Endothelial cell (in vitro differentiated cells): Measurements from ENCODE around the gene TMEM163. TPM values are rescaled to one million over a fixed set of nuclear protein-coding genes. Genes with fewer than 3 reads are reported as not detected.
A peak's percentile ranks its signal among the peaks of the same experiment; 100 is the strongest.

Experiments
- DNase-seq: peaks from one replicate; pipeline ENCODE4 v3.0.0; 2021; ENCODE audit warnings: low spot score
- H3K27ac Mint-ChIP-seq: one replicate; pipeline ENCODE4 v1.8.0; 2021; ENCODE audit warnings: mixed read lengths, inconsistent platforms; ENCODE audit not compliant: unreplicated experiment
- H3K27me3 Mint-ChIP-seq: one replicate; pipeline ENCODE4 v1.8.0; 2021; ENCODE audit warnings: mild to moderate bottlenecking, moderate library complexity, mixed read lengths, inconsistent platforms; ENCODE audit not compliant: unreplicated experiment
- H3K36me3 Mint-ChIP-seq: one replicate; pipeline ENCODE4 v1.8.0; 2021; ENCODE audit warnings: mild to moderate bottlenecking, low read depth, mixed read lengths, inconsistent platforms; ENCODE audit not compliant: unreplicated experiment
- H3K4me1 Mint-ChIP-seq: one replicate; pipeline ENCODE4 v1.8.0; 2021; ENCODE audit warnings: mild to moderate bottlenecking, mixed read lengths, inconsistent platforms; ENCODE audit not compliant: unreplicated experiment
- H3K4me3 Mint-ChIP-seq: one replicate; pipeline ENCODE4 v1.8.0; 2021; ENCODE audit warnings: mild to moderate bottlenecking, mixed read lengths, inconsistent platforms; ENCODE audit not compliant: unreplicated experiment
- H3K9me3 Mint-ChIP-seq: one replicate; pipeline ENCODE4 v1.8.0; 2021; ENCODE audit warnings: mixed read lengths, inconsistent platforms; ENCODE audit not compliant: unreplicated experiment
- CTCF ChIP-seq: fragments of 200-600 bp; sonication (generic); IDR thresholded peaks from one replicate; pipeline ENCODE4 v1.5.0; 2021; ENCODE audit warnings: antibody characterized with exemption; ENCODE audit not compliant: unreplicated experiment
- total RNA-seq: library from RNA; stranded (reverse); fragmentation: NEBNext Ultra II Directional; extraction: Animal tissue kit (Norgen Biotek cat#: 25700); gene quantifications from one replicate; pipeline ENCODE4 v1.2.1, GENCODE V29; 2021; ENCODE audit not compliant: unreplicated experiment

TMEM163 gene
- total RNA-seq, 1 donor from 2014 or later, result 150 TPM

- no peaks in the 10 kb centered on the region for H3K9me3 Mint-ChIP-seq
- no peak for TF ChIP-seq CTCF
- H3K4me1 Mint-ChIP-seq, result peaks cover 3% of the 10 kb centered on the region
- H3K36me3 Mint-ChIP-seq, result peaks cover 6% of the 10 kb centered on the region
- H3K27ac Mint-ChIP-seq, result no peak overlapping the region
- DNase-seq, result no peak
- H3K27me3 Mint-ChIP-seq, result peaks cover 5% of the 10 kb centered on the region
- no peak overlapping the region for H3K4me3 Mint-ChIP-seq
These were observed 308.8 kb downstream of the TMEM163 start for GRCh38 chr2:134410006-134410405.

DNA sequence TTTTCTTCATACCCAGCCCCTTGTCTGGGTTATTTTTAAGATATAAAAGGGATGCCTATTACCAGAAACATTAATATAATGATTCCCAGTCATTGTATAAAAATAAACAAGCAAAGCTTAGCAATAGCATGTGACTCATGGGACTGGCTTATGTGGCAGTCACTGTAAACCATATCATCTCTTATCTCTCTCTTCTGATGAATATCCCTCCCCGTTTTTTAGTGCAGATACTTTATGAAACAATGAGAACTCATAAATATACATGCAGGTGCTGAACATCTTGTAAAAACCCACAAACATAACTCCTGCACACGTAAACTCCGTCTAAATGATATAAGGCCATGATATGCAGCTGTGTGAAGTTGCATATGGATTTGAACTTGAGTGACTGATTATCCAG is 310.0 kb downstream of the TMEM163 start:
- no peak overlapping the region for H3K27ac Mint-ChIP-seq
- H3K27me3 Mint-ChIP-seq, result peaks cover 5% of the 10 kb centered on the region

GRCh38 chr2:134408386-134408785 is 310.4 kb downstream of the TMEM163 start:
- Mint-ChIP-seq H3K4me3 (no peak overlapping the region), H3K9me3 (no peaks in the 10 kb centered on the region), H3K4me1 (peaks cover 3% of the 10 kb centered on the region), H3K27me3 (peaks cover 5% of the 10 kb centered on the region), H3K27ac (no peak overlapping the region), H3K36me3 (peaks cover 9% of the 10 kb centered on the region)
- no peak for TF ChIP-seq CTCF
- DNase-seq, result no peak

More for the DNA sequence above, 310.0 kb downstream of the TMEM163 start:
- Mint-ChIP-seq H3K36me3 (peaks cover 6% of the 10 kb centered on the region), H3K9me3 (no peaks in the 10 kb centered on the region), H3K4me3 (no peak overlapping the region), H3K4me1 (peaks cover 3% of the 10 kb centered on the region)
- no peak for DNase-seq
- no peak for TF ChIP-seq CTCF

DNA sequence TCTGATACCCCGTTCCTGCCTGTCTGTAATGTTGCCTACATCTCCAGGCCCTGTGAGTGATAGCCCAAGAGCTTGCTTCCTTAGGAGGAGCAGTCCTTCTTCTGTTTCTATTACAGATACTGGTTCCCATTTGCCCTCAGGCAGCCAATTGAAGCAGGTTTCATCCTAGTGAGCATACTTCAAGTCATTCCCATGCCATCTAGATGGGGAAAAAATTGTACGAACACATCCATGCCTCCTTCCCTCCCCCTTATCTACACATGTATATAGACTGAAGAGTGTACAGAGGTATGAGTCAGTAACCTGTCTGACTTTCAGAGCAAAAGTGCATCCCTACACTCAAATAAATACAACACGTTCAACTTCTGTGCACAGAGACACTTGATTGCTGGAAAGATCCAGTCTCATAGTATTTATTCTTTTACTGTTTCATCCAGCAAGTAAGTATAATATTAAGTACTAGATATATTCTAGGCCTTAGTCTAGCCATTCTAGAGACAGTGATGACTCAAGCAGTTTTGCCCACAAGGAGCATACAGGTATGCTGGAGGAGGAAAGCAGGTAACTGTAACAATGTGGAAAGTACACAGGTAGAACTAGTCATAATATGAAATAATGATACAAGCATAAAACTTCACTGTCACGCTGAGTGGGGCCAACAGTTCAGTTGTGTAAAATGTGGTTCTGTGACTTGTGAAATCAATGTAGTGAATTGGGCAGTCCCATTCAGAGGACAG is 311.5 kb downstream of the TMEM163 start:
- Mint-ChIP-seq H3K27ac (no peak overlapping the region), H3K27me3 (peaks cover 5% of the 10 kb centered on the region), H3K36me3 (peaks cover 11% of the 10 kb centered on the region), H3K4me1 (peaks cover 3% of the 10 kb centered on the region), H3K9me3 (no peaks in the 10 kb centered on the region), H3K4me3 (peak overlapping the region; percentile 42)
- DNase-seq, result no peak
- no peak for TF ChIP-seq CTCF

DNA sequence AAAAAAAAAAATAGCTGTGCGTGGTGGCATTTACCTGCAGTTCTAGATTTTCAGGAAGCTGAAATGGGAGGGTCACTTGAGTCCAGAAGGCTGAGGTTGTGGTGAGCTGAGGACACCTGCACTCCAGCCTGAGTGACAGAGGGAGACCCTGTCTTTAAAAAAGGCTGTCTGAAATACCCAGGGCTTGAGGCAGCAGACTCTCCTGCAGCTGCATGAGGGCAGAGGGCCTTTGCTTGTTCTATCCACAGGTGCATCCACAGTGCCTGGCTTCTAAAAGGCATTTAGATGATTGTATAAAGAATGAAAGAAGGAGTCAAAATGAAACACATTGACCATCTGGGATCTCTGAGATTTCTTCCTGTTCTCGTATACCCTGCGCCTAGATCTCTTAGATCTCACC is 312.1 kb downstream of the TMEM163 start:
- no peak for DNase-seq
- TF ChIP-seq CTCF, result no peak
- peaks cover 11% of the 10 kb centered on the region for H3K36me3 Mint-ChIP-seq
- H3K27me3 Mint-ChIP-seq, result peaks cover 5% of the 10 kb centered on the region
- no peaks in the 10 kb centered on the region for H3K9me3 Mint-ChIP-seq
- H3K27ac Mint-ChIP-seq, result no peak overlapping the region
- peaks cover 3% of the 10 kb centered on the region for H3K4me1 Mint-ChIP-seq
- H3K4me3 Mint-ChIP-seq, result no peak overlapping the region
